GM03348 (cell line): ENCODE results near the gene RNFT2.

Experiments used
- DNase-seq: peaks from one replicate; pipeline ENCODE4 v3.0.0; 2012; ENCODE audit warnings: low spot score

Gene RNFT2, protein sequence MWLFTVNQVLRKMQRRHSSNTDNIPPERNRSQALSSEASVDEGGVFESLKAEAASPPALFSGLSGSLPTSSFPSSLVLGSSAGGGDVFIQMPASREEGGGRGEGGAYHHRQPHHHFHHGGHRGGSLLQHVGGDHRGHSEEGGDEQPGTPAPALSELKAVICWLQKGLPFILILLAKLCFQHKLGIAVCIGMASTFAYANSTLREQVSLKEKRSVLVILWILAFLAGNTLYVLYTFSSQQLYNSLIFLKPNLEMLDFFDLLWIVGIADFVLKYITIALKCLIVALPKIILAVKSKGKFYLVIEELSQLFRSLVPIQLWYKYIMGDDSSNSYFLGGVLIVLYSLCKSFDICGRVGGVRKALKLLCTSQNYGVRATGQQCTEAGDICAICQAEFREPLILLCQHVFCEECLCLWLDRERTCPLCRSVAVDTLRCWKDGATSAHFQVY

DNA sequence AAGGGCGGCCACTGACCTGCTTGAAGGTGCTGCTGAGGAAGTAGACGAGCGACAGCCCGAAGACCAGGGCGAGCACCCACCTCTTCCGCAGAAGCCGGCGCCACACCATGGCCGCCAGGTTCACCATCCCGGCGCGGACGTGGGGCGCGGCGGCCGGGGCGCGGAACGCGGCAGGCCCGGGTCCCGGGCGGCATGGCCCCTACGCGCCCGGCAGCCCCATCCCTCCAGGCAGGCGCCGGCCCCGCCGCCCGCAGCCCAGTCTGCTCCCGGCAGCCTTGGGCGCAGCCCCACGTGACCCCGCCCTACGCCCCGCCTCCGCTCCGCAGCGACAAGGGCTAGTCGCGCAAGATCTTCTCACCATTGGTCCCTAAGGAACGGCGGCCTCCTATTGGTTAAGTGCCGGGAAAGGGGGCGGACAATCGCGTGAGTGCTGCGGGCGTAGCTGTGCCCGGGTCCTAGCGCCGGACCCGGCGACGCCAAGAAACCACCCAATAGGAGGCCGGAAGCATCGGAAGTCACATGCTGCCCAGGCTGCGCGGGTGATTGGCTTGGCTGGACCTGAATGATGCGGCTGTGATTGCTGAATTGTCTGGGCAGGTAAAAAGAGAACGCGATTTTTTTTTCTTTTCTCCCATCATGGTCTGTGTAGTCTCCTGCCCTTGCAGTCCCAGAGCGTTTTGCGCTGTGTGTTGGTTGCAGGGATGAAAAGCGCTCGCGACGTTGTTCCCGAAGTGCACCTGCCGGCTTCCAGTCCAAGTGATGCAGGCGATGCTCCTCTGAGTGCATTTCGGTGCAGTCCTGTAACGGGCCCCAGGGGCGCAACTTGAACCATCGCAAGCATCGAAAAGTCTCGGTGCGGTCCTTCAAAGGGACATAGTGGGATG lies at the start of gene RNFT2, which contains the start of gene SPRING1:
TSS of gene RNFT2 (plus strand) at position 542 of the 884 bp plus-strand sequence. CDS start 2,183 bp downstream, outside the sequence.
TSS of gene SPRING1 (minus strand) at position 296 of the 884 bp plus-strand sequence. CDS start at position 127, 169 bp downstream.
- peak; percentile 100 for DNase-seq

- DNase-seq, result no peak
Observed at GRCh38 chr12:116689521-116689920, 48.6 kb upstream of the RNFT2 start.

- DNase-seq, result no peak
Observed at GRCh38 chr12:116689979-116690744, 48.0 kb upstream of the RNFT2 start.

DNA sequence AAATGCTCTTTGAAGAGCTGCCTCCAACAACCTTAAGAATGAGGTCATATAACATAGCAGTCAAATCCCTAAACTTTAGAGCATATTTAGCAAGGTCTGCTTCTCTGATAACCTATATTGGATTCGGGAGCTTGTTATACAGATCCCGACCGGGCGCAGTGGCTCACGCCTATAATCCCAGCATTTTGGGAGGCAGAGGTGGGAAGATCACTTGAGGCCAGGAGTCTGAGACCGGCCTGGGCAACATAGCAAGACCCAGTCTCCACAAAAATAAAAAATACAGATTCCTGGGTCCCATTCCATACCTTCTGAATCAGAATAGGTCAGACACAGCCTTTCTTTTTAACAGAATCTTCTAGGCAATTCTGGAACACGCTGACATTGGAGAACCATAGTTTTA lies 46.9 kb upstream of the RNFT2 start:
- DNase-seq, result no peak

DNA sequence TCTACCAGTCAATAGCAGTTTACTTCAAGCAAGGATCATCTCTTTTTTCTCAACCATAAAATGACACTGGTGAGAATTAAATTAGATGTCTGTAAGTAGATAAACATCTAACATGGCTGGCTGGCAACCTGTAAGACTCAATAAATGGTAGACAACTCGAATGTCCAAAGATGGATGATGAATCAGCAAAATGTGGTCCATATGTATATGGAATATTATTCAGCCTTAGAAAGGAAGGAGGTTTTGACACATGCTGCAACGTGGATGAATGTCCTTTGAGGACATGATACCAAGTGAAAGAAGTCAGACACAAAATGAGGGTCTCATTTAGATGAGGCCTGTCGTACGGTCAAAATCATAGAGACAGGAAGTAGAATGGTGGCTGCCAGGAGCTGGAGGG lies 46.5 kb upstream of the RNFT2 start:
- no peak for DNase-seq

GRCh38 chr12:116692605-116693004 lies 45.5 kb upstream of the RNFT2 start:
- no peak for DNase-seq

DNA sequence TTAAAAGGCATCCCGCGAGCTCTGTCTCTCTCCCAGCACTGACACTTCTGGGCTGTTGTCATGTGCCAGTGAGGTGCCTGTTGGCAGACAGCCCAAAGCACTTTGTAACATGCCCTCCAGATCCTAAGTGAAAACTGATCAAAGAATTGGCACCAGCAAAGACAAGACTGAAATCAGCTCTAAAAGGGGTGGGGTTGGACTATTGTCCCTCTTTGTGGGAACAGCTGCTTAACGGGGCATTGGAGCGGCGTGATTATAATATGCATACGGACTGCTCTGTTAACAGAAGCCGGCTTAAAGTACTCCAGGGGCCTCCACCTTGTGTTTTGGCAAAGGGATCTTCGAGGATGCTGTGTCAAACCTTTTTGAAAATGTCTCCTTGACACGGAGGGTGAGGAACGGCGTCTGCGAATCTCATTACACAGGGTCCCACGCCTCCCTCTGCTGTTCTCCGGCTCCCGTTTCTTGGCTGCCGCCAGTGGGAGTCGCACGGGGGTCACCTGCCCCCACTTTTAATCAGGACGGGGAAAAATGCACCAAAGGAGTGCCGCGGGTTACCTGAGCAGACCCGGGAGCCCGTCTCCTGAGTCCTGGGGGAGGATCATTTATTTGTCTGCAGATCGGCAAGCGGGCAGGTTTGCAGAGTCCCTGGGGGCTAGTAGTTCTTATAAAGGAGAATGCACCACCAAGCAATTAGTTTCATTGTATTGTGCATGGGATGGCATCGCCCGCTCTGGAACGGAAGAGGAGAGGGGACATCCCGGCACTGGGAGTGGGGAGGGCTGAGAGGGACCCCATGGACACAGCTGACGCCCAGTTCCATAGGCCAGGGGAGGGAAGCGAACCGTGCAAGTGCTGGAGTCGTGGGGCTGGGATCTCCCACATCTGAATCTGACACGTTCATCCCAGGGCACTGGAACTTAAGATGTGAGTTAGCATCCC lies 44.6 kb upstream of the RNFT2 start:
- DNase-seq, result no peak

GRCh38 chr12:116694653-116695463 lies 43.3 kb upstream of the RNFT2 start:
- no peak for DNase-seq

- DNase-seq, result no peak
Observed at GRCh38 chr12:116695464-116695725, 42.7 kb upstream of the RNFT2 start.

DNA sequence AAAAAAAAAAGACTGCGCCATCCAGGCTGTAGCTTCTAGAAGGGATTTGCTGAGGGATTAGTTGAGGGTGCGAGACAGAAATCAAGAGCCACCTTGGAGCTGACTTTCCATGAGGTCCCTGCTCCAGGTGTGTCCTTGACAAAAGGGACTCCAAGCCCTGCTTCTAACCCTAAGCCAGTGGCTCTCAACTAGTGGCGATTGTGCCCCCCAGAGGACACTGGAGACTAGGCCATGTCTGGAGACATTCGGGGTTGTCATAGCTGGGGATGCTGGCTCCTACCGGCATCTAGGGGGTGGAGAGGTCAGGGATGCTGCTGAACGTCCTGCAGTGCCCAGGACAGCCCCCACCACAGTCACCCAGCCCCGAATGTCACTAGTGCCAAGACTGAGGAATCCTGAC lies 40.8 kb upstream of the RNFT2 start:
- peak; percentile 33 for DNase-seq

GRCh38 chr12:116697716-116698115 lies 40.4 kb upstream of the RNFT2 start:
- DNase-seq, result no peak

DNA sequence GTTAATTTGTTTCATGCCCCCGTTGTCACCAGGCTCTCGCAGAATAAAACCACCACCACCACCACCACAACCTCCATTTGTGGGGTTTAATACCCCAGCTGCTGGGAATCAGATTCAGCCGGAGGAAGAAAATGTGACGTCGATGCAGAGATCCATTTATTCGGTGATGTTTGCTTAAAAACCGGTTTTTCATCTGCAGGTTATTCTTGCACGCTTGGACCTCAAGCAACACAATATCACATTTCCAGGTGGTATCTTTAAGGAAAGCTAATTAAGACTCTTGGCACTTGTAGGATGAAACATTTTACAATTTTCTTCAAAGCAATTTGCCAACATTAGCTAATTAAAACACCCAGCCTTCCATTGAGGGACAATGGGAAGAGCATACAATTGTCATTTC lies 40.0 kb upstream of the RNFT2 start:
- no peak for DNase-seq

- no peak for DNase-seq
Observed at GRCh38 chr12:116698554-116699075, 39.5 kb upstream of the RNFT2 start.

DNA sequence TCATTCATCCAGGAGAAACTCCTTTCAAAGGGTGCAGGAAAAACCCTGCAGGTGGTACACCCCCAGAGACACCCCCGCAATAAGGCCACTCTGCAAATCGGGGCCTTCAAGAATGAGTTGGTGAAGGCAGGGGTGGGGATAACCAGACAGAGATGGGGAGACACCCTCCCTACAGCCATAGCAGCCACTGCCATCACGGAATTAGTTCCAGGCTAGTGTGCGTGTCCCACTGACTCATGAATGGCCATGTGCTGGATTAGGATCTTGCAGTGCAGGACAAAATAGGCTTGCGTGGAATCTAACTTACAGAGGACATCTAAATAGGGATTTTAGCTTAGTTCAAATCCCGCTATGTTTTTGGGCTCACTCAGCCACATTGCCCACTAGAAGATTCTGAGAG lies 38.0 kb upstream of the RNFT2 start:
- DNase-seq, result no peak

GRCh38 chr12:116701432-116701831 lies 36.7 kb upstream of the RNFT2 start:
- no peak for DNase-seq

DNA sequence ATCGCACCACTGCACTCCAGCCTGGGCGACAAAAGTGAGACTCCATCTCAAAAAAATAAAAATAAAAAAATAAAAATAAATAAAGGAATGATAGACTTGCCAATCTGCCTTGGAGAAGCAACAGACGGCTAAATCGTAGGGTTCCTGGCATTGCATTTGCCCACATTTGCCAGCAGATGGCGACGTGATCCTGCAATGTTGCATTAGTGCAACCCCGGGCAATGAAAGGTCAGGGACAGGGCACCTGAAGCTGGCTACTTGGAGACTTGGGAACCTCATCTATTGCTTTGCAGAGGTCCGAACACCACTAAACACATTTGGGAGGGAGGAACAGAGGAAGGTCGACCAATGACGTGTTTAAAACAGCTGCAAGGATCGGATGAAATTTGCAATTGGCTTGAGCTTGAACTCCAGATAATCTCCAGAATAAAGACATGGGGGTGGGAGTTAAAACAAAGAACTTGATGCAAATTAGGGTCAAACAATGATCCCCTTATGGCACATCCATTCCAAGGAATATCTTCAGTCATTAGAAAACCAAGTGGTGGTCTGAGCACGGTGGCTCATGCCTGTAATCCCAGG lies 34.8 kb upstream of the RNFT2 start:
- DNase-seq, result peak; percentile 84

GRCh38 chr12:116707751-116708150 lies 30.4 kb upstream of the RNFT2 start:
- DNase-seq, result no peak

DNA sequence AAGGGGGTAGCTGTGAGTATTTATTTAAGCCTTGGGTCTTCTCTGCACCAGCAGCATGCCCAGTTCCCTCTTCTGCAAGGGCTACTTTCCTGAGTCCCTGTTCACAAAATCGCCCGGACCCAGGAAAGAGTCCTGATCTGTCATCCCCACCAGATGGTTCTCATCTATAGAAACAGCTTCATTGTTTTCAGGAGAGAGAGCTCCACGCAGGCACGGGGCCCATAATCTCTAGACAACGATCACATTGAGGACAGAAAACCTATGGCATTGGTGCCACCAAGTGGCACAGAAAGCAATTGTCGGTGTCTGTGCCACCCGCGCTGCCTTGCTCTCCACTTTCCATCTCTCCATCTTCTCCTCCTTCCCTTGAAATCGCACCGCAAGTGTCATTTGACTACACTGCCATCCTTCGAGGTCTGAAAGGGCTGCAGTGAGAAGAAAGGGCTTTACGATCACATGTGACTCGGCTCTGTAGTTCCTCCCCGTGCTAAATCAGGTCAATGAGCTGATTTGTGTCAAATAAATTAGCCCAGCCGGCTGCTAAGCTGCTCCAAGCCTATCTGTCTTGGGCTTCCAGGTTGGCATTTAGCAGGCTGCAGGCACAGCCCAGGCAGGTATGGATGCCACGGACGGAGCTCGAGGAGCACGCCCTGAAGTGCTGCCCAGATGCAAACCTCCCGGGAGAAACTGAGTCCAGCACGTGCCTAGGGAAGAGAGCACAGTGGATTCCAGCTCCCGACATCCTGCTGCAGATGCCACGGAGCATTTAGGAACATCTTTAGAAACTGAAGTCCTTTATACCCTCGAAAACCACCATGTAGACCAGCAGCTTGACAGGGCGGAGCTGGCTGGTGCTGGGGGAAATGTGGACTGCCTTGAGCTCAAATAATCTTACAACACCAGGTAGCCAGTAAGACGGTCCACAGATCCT lies 29.0 kb upstream of the RNFT2 start:
- DNase-seq, result peak; percentile 74

DNA sequence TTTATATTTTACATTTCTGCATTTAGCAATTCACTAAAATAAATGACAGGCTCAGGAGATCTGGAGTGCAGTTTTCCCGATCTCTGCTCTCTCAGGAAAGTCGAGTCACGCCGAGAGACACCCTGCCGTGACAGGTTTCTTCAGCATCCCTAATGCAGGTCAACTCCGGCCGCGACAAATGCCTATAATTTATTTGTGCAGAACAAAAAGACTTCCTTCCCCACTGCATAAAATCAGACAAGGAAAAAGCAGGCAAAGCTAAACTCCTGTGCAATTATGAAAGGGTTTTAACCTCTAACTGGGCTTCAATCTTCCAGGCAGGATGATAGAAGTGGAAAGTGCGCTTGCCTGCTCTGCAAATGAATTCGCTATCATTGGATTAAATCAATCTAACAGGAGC lies 28.3 kb upstream of the RNFT2 start:
- DNase-seq, result no peak
